ENCODE data around the gene UGT1A6. TPM values are rescaled to one million over a fixed set of nuclear protein-coding genes. Genes with fewer than 3 reads are reported as not detected.
"Not testable (repeated sequence)": the region's sequence is repeated elsewhere in the genome, so short reads cannot be mapped to it uniquely, and the experiment has no call there.

The UGT1A6 gene
- total RNA-seq, 4 donors from 2014 or later, result 0.27 to 20.1 (median 0.58) TPM; not detected in 1

- no peak overlapping the region for H3K4me3 ChIP-seq
- H3K9me3 ChIP-seq, result no peaks in the 10 kb centered on the region
- TF ChIP-seq POLR2AphosphoS5 (IDR thresholded peaks at IDR 0.05), result no peak
- TF ChIP-seq EP300 (IDR thresholded peaks at IDR 0.05), result no peak
- TF ChIP-seq CTCF (IDR thresholded peaks at IDR 0.05), result no peak
- TF ChIP-seq POLR2A (IDR thresholded peaks at IDR 0.05), result no peak
- no peaks in the 10 kb centered on the region for H3K36me3 ChIP-seq
- ATAC-seq, result no peak
- H3K4me1 ChIP-seq, result no peaks in the 10 kb centered on the region
- peaks cover 43% of the 10 kb centered on the region for H3K27me3 ChIP-seq
- no peak overlapping the region for H3K27ac ChIP-seq
- WGBS, 2 donors (ENCODE audit: low coverage in 1 of 2), result 67 to 72% methylated on average over 2 of the region's 2 CpGs
These were observed 21.4 kb downstream of the UGT1A6 start for GRCh38 chr2:233714121-233714520.

- 81 to 90% methylated on average over 2 to 7 of the region's 7 CpGs for WGBS, 2 donors (ENCODE audit: low coverage in 1 of 2)
- Histone ChIP-seq H3K27me3 (peaks cover 39% of the 10 kb centered on the region), H3K4me1 (no peaks in the 10 kb centered on the region), H3K9me3 (no peaks in the 10 kb centered on the region), H3K4me3 (no peak within 1 kb of the TSS), H3K36me3 (no peaks in the 10 kb centered on the region), H3K27ac (no peak within 1 kb of the TSS)
- TF ChIP-seq POLR2AphosphoS5 (IDR thresholded peaks at IDR 0.05) (no peak), EP300 (IDR thresholded peaks at IDR 0.05) (no peak), POLR2A (IDR thresholded peaks at IDR 0.05) (no peak), CTCF (IDR thresholded peaks at IDR 0.05) (no peak)
- ATAC-seq, result no peak
These were observed 25.9 kb downstream of the UGT1A6 start, which contains the start of gene UGT1A4 for GRCh38 chr2:233718552-233718951. UGT1A4 (plus strand) TSS chr2:233718736; CDS start chr2:233718821, 85 bp downstream.

GRCh38 chr2:233728723-233729301 lies 36.1 kb downstream of the UGT1A6 start, which contains the start of gene UGT1A3:
UGT1A3 (plus strand) TSS chr2:233729042; CDS start chr2:233729127, 85 bp downstream.
- H3K36me3 ChIP-seq, result no peaks in the 10 kb centered on the region
- TF ChIP-seq POLR2A (IDR thresholded peaks at IDR 0.05) (no peak), CTCF (IDR thresholded peaks at IDR 0.05) (no peak), POLR2AphosphoS5 (IDR thresholded peaks at IDR 0.05) (no peak), EP300 (IDR thresholded peaks at IDR 0.05) (no peak)
- 71 to 78% methylated on average over 3 to 5 of the region's 8 CpGs for WGBS, 2 donors (ENCODE audit: low coverage in 1 of 2)
- no peaks in the 10 kb centered on the region for H3K4me1 ChIP-seq
- no peak for ATAC-seq
- no peak within 1 kb of the TSS for H3K27ac ChIP-seq
- no peaks in the 10 kb centered on the region for H3K9me3 ChIP-seq
- no peak within 1 kb of the TSS for H3K4me3 ChIP-seq
- peaks cover 11% of the 10 kb centered on the region for H3K27me3 ChIP-seq

- H3K27ac ChIP-seq, result not testable (repeated sequence)
- WGBS, 2 donors (ENCODE audit: low coverage in 1 of 2), result 78% methylated on average over 9 of the region's 14 CpGs; no CpG with 5 or more reads in 1 of the 2 donors
These were observed 44.4 kb downstream of the UGT1A6 start for GRCh38 chr2:233736868-233737653.

GRCh38 chr2:233740870-233741269 lies 48.2 kb downstream of the UGT1A6 start:
- Histone ChIP-seq H3K27me3 (peaks cover 18% of the 10 kb centered on the region), H3K4me1 (no peaks in the 10 kb centered on the region), H3K27ac (no peak overlapping the region), H3K36me3 (no peaks in the 10 kb centered on the region), H3K4me3 (no peak overlapping the region), H3K9me3 (no peaks in the 10 kb centered on the region)
- 50 to 64% methylated on average over 1 to 2 of the region's 2 CpGs for WGBS, 2 donors (ENCODE audit: low coverage in 1 of 2)
- ATAC-seq, result no peak
- no peak for TF ChIP-seq EP300 (IDR thresholded peaks at IDR 0.05)
- TF ChIP-seq POLR2AphosphoS5 (IDR thresholded peaks at IDR 0.05), result no peak
- TF ChIP-seq CTCF (IDR thresholded peaks at IDR 0.05), result no peak
- TF ChIP-seq POLR2A (IDR thresholded peaks at IDR 0.05), result no peak

More at GRCh38 chr2:233736868-233737653, 44.4 kb downstream of the UGT1A6 start:
- H3K9me3 ChIP-seq, H3K4me3 ChIP-seq, H3K36me3 ChIP-seq, ATAC-seq, H3K4me1 ChIP-seq: not testable (repeated sequence)
- peaks cover 16% of the 10 kb centered on the region for H3K27me3 ChIP-seq
